Mammary epithelial cell (primary cell): ENCODE data around the gene PDCL2.

Experiments
- EZH2 ChIP-seq: IDR thresholded peaks from 2 replicates; pipeline ENCODE4 v1.6.1; 2012; ENCODE audit warnings: low read length, inconsistent platforms, borderline replicate concordance
- TF ChIP-seq, protein P1 (sequence below), 2 donors: IDR thresholded peaks in 1 of 2; conservative IDR thresholded peaks in 1 of 2; 2 replicates each; pipeline ENCODE4 v1.5.1; 2011 to 2012; ENCODE audit warnings: inconsistent platforms in 2 of 2, low read length in 2 of 2, mild to moderate bottlenecking in 2 of 2, control low read depth in 1 of 2, low read depth in 1 of 2; ENCODE audit not compliant: insufficient read depth in 1 of 2; ENCODE audit errors: extremely low read depth in 1 of 2

- TF ChIP-seq, protein P1, sequence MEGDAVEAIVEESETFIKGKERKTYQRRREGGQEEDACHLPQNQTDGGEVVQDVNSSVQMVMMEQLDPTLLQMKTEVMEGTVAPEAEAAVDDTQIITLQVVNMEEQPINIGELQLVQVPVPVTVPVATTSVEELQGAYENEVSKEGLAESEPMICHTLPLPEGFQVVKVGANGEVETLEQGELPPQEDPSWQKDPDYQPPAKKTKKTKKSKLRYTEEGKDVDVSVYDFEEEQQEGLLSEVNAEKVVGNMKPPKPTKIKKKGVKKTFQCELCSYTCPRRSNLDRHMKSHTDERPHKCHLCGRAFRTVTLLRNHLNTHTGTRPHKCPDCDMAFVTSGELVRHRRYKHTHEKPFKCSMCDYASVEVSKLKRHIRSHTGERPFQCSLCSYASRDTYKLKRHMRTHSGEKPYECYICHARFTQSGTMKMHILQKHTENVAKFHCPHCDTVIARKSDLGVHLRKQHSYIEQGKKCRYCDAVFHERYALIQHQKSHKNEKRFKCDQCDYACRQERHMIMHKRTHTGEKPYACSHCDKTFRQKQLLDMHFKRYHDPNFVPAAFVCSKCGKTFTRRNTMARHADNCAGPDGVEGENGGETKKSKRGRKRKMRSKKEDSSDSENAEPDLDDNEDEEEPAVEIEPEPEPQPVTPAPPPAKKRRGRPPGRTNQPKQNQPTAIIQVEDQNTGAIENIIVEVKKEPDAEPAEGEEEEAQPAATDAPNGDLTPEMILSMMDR (conservative IDR thresholded peaks at IDR 0.05 in 1 of 2, IDR thresholded peaks at IDR 0.05 in 1 of 2; ENCODE audit: extremely low read depth in 1 of 2, insufficient read depth in 1 of 2, low read depth in 1 of 2, low read length in 2 of 2) = no peak
- no peak for TF ChIP-seq EZH2
Observed at GRCh38 chr4:55600640-55601039, 8.6 kb upstream of the PDCL2 start.
